BJ (cell line): ENCODE data around the gene ZNF423. TPM values are rescaled to one million over a fixed set of nuclear protein-coding genes. Genes with fewer than 3 reads are reported as not detected.
"Not testable (repeated sequence)": the region's sequence is repeated elsewhere in the genome, so short reads cannot be mapped to it uniquely, and the experiment has no call there.

Experiments used
- CTCF ChIA-PET: fragments of 350-600 bp; formaldehyde crosslinking; extraction: SDS; loops from one replicate; lab custom pipeline; 2021; ENCODE audit warnings: antibody characterized with exemption, inconsistent platforms; lab: Yijun Ruan, JAX
- POLR2A ChIA-PET: fragments of 300-600 bp; sonication (Branson Sonifier 250); formaldehyde crosslinking; extraction: SDS; loops from one replicate; lab custom pipeline; 2021; ENCODE audit warnings: antibody characterized with exemption; lab: Charles Lee
- DNase-seq: peaks from one replicate; pipeline ENCODE4 v3.0.0-alpha.2; 2011; ENCODE audit warnings: low read depth
- H3K27me3 ChIP-seq: 2 replicates; pipeline ENCODE4 v1.6.0; 2011; ENCODE audit warnings: low read length; ENCODE audit not compliant: control insufficient read depth, insufficient read depth
- H3K36me3 ChIP-seq: 2 replicates; pipeline ENCODE4 v1.5.1; 2011; ENCODE audit warnings: low read length; ENCODE audit not compliant: control insufficient read depth, insufficient read depth
- H3K4me3 ChIP-seq: 2 replicates; pipeline ENCODE4 v1.5.1; 2011; ENCODE audit warnings: low read depth, mild to moderate bottlenecking, control low read depth, low read length
- polyA plus RNA-seq: library from polyadenylated mRNA; depleted of rRNA; stranded (reverse); fragments of >200 nt; gene quantifications from 2 replicates; pipeline ENCODE4 v1.2.3, GENCODE V29; 2011
- TF ChIP-seq, protein P1 (sequence below): IDR thresholded peaks from 2 replicates; pipeline ENCODE4 v1.5.1; 2011; ENCODE audit warnings: low read depth, mild to moderate bottlenecking, control low read depth, inconsistent platforms, low read length, moderate library complexity; ENCODE audit not compliant: insufficient read depth

ZNF423 gene
- polyA plus RNA-seq, 1 experiment = 0.22 TPM

DNA sequence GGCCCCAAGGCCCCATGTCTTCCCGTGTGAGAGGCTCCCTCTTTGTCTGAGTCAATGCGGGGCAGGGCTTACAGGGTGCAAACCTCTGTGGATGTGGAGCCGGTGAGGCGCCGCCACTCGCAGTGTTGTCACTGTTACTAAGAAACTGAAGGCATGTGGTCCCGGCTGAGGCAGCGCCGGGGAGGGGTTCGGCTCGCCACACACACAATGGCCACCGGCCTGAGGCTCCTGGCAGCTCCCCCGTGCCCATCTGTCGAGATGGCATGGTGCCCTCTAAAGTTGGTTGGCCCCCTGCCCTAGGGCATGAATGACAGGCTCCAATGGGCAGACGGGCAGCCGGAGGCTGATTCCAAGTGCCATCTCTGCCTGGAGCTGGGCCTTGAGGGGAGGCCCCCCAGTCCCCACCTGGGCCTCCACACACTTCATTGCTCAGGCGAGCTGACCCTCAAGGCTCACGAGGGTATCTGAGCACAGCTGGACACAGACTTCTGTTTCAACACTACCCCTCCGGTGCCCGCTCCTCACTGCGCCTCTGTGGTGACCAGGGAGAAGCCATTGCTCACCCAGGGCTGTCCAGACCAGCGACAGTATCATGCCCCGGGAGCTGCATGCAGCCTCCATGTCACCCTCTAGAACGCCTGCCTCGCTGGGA is 345.1 kb downstream of the ZNF423 start:
- no peak for DNase-seq
- Histone ChIP-seq H3K27me3 (no peaks in the 10 kb centered on the region), H3K36me3 (no peaks in the 10 kb centered on the region), H3K4me3 (no peak overlapping the region)
- ChIA-PET POLR2A (no interaction called here), CTCF (no interaction called here)
- TF ChIP-seq, protein P1, sequence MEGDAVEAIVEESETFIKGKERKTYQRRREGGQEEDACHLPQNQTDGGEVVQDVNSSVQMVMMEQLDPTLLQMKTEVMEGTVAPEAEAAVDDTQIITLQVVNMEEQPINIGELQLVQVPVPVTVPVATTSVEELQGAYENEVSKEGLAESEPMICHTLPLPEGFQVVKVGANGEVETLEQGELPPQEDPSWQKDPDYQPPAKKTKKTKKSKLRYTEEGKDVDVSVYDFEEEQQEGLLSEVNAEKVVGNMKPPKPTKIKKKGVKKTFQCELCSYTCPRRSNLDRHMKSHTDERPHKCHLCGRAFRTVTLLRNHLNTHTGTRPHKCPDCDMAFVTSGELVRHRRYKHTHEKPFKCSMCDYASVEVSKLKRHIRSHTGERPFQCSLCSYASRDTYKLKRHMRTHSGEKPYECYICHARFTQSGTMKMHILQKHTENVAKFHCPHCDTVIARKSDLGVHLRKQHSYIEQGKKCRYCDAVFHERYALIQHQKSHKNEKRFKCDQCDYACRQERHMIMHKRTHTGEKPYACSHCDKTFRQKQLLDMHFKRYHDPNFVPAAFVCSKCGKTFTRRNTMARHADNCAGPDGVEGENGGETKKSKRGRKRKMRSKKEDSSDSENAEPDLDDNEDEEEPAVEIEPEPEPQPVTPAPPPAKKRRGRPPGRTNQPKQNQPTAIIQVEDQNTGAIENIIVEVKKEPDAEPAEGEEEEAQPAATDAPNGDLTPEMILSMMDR = no peak

GRCh38 chr16:49510141-49510540 is 345.8 kb downstream of the ZNF423 start:
- no peak for DNase-seq
- H3K36me3 ChIP-seq = no peaks in the 10 kb centered on the region
- no peaks in the 10 kb centered on the region for H3K27me3 ChIP-seq
- TF ChIP-seq, protein P1 = no peak
- POLR2A ChIA-PET = no interaction called here
- H3K4me3 ChIP-seq = no peak overlapping the region
- CTCF ChIA-PET = no interaction called here

DNA sequence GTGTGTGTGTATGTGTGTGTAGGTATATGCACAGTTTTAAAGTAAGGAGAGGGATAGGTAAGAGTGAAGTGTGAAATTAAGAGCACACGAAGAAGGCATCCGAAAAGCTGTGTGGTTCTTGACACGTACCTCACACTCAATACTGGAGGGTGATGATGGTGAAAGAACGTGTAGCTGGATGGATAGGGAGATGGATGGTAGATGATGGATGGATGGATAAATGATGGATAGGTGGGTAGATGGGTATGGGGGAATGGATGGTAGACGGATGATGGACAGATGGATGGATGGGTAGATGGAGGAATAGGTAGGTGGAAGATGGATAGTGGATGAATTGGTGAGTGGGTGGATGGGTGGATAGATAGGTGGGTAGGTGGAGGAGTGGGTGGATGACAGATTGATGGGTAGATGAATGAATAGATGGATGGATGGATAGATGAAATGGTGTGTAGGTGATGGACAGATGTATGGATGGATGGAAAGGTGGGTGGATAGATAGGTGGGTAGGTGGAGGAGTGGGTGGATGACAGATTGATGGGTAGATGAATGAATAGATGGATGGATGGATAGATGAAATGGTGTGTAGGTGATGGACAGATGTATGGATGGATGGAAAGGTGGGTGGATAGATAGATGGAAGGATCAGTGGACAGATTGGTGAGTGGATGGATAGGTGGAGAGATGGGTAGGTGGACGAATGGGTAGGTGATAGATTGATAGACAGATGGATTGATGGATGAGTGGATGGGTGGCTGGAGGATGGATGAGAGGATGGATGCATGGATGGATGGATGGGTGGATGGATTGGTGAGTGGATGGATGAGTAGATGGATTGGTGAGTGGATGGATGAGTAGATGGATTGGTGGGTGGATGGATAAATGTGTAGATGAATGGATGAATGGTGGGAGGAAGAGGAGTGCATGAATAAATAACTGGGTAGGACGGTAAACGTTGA is 349.6 kb downstream of the ZNF423 start:
- H3K4me3 ChIP-seq, POLR2A ChIA-PET, DNase-seq, H3K27me3 ChIP-seq, CTCF ChIA-PET, H3K36me3 ChIP-seq: not testable (repeated sequence)

DNA sequence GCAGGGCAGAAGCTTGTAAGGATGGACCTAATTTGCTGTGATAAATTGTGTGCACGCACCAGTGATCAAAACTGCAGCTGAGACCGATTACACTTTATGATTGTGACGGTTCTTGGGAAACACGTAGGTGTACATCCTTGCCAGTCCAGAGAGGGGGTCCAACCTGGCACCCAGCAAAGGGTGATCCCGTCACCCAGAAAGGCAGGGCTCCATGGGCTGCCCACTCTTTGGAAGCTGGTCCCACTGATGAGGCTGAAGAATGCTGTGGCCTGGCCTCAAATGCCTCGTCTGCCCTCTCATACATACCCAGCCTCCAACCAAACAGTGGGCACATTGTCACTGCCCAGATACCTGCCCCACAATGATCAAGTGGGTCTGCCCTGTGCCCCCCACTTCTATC is 350.4 kb downstream of the ZNF423 start:
- Histone ChIP-seq H3K36me3 (no peaks in the 10 kb centered on the region), H3K4me3 (no peak overlapping the region), H3K27me3 (no peaks in the 10 kb centered on the region)
- DNase-seq = no peak
- TF ChIP-seq, protein P1 = no peak
- CTCF ChIA-PET = interaction anchor here (1.4 kb wide), 1 partner anchor 12 kb away, joined by 3 read pairs; no protein-coding TSS in a partner anchor
- POLR2A ChIA-PET = no interaction called here

- CTCF ChIA-PET = interaction anchor here (1.4 kb wide), 1 partner anchor 11 kb away, joined by 3 read pairs; no protein-coding TSS in a partner anchor
- POLR2A ChIA-PET = no interaction called here
- Histone ChIP-seq H3K36me3 (no peaks in the 10 kb centered on the region), H3K4me3 (no peak overlapping the region), H3K27me3 (no peaks in the 10 kb centered on the region)
- no peak for DNase-seq
- TF ChIP-seq, protein P1 = no peak
Observed at GRCh38 chr16:49504626-49505025, 351.3 kb downstream of the ZNF423 start.
